Body of pancreas (tissue), 4 donors: ENCODE measurements around the gene SPATA2.

Experiments
- CTCF ChIP-seq, 7 experiments: fragments of 450-650 bp in 4 of 7; fragments of 200-600 bp in 3 of 7; sonication (generic) in 3 of 7; IDR thresholded peaks; one replicate each; pipeline ENCODE4 v1.5.1; 2016 to 2019; ENCODE audit warnings: antibody characterized with exemption in 7 of 7
- POLR2A ChIP-seq, 3 donors: fragments of 450-650 bp; IDR thresholded peaks; one replicate each; pipeline ENCODE4 v1.6.1; 2016; ENCODE audit warnings: antibody characterized with exemption in 3 of 3, mild to moderate bottlenecking in 2 of 3

- no peak for TF ChIP-seq POLR2A (IDR thresholded peaks at IDR 0.05)
- TF ChIP-seq CTCF (IDR thresholded peaks at IDR 0.05): no peak
Measured at GRCh38 chr20:49874696-49875095, 40.6 kb downstream of the SPATA2 start.
